Spleen (tissue), 7 donors: ENCODE data around the gene TMEM53.
"Not testable (repeated sequence)": the region's sequence is repeated elsewhere in the genome, so short reads cannot be mapped to it uniquely, and the experiment has no call there.

ENCODE experiments used
- CTCF ChIP-seq, 11 experiments: fragments of 200-600 bp in 7 of 11; fragments of 450-650 bp in 4 of 11; sonication (generic) in 4 of 11; IDR thresholded peaks in 8 of 11; conservative IDR thresholded peaks in 3 of 11; 1 replicate in 7 of 11; 2 replicates in 4 of 11; pipeline versions ENCODE4 v1.4.0 to v1.8.0; 2016 to 2021; ENCODE audit warnings: antibody characterized with exemption in 11 of 11, inconsistent platforms in 4 of 11, mild to moderate bottlenecking in 1 of 11
- POLR2A ChIP-seq, 3 donors: fragments of 450-650 bp; IDR thresholded peaks; one replicate each; pipeline ENCODE4 v1.5.1; 2017; ENCODE audit warnings: antibody characterized with exemption in 3 of 3, mild to moderate bottlenecking in 1 of 3
- donor health status: DM: no; HTN: no; CAD: no; lungs with moderate emphysema.
- donor health status: DM: no; HTN: no; CAD: no.
- donor health status: DM: no; HTN: no; CAD: no.

DNA sequence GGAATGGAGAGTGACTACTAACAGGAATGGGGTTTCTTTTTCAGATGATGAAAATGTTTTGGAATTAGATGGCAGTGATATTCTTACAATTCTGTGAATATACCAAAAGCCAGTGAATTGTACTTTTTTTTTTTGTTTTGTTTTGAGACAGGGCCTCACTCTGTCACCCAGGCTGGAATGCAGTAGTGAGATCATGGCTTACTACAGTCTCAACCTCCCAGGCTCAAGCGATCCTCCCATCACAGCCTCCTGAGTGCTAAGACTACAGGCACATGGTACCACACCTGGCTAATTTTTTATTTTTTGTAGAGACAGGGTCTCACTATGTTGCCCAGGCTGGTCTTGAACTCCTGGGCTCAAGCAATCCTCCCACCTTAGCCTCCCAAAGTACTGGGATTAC lies 7.6 kb downstream of the TMEM53 start:
- TF ChIP-seq CTCF (IDR thresholded peaks at IDR 0.05 in 8 of 11, conservative IDR thresholded peaks at IDR 0.05 in 3 of 11); POLR2A (IDR thresholded peaks at IDR 0.05): not testable (repeated sequence)
